Prostate gland (tissue), 2 donors: ENCODE data around the gene PURB. TPM values are rescaled to one million over a fixed set of nuclear protein-coding genes. Genes with fewer than 3 reads are reported as not detected.

Experiments used
- DNase-seq: peaks from one replicate; pipeline ENCODE4 v3.0.0-alpha.2; 2019; ENCODE audit warnings: low spot score
- H3K27ac ChIP-seq, 2 donors: fragments of 200-600 bp; sonication (generic); 2 replicates each; pipeline ENCODE4 v1.5.1; 2017 to 2019
- H3K27me3 ChIP-seq: fragments of 200-600 bp; sonication (generic); replicated peaks from 2 replicates; pipeline ENCODE4 v1.5.1; 2019; ENCODE audit not compliant: insufficient read depth
- H3K36me3 ChIP-seq, 2 donors: fragments of 200-600 bp; sonication (generic); 1 replicate in 1 of 2; 2 replicates in 1 of 2; pipeline versions ENCODE4 v1.5.1 to v1.8.1; 2017 to 2019
- H3K4me1 ChIP-seq: fragments of 200-600 bp; sonication (generic); replicated peaks from 2 replicates; pipeline ENCODE4 v1.5.1; 2019
- H3K4me3 ChIP-seq, 2 donors: fragments of 200-600 bp; sonication (generic); 2 replicates each; pipeline ENCODE4 v1.5.1; 2017 to 2019
- H3K9me3 ChIP-seq: fragments of 200-600 bp; sonication (generic); 2 replicates; pipeline ENCODE4 v1.5.1; 2017
- POLR2A ChIP-seq: fragments of 450-650 bp; IDR thresholded peaks from one replicate; pipeline ENCODE4 v1.6.1; 2016; ENCODE audit warnings: antibody characterized with exemption, mild to moderate bottlenecking
- POLR2AphosphoS5 ChIP-seq: sonication (generic); formaldehyde crosslinking; IDR thresholded peaks from one replicate; pipeline ENCODE4 v1.6.1; 2017; ENCODE audit warnings: antibody characterized with exemption
- WGBS: methylation state at CpG from one replicate; pipeline ENCODE4 v1.1.5; 2018; 5-methylcytosine and 5-hydroxymethylcytosine counted together
- intact Hi-C: fragments of 100-400 bp; cut with DNase I; formaldehyde crosslinking; loops from one replicate; pipeline ENCODE4 v1.14.2; 2022
- total RNA-seq, 2 donors: library from RNA; depleted of rRNA; stranded (reverse); fragments of >200 nt; gene quantifications; one replicate each; pipeline ENCODE4 v1.1.0, GENCODE V29; 2016
- TF ChIP-seq, protein P1 (sequence below), 4 experiments: fragments of 200-600 bp in 2 of 4; fragments of 450-650 bp in 2 of 4; sonication (generic) in 2 of 4; IDR thresholded peaks; 1 replicate in 3 of 4; 2 replicates in 1 of 4; pipeline ENCODE4 v1.5.1; 2016 to 2019; ENCODE audit warnings: antibody characterized with exemption in 4 of 4, mild to moderate bottlenecking in 2 of 4, moderate library complexity in 2 of 4

PURB gene
- total RNA-seq, 2 donors from 2014 or later, result 21.9 to 22.0 TPM

- intact Hi-C loops, result no loop called here
- Histone ChIP-seq H3K27ac (no peak overlapping the region), H3K4me1 (no peaks in the 10 kb centered on the region), H3K27me3 (no peaks in the 10 kb centered on the region), H3K36me3 (no peaks in the 10 kb centered on the region), H3K4me3 (no peak overlapping the region), H3K9me3 (no peaks in the 10 kb centered on the region)
- TF ChIP-seq POLR2AphosphoS5, result no peak
- TF ChIP-seq POLR2A, result no peak
- TF ChIP-seq, protein P1, sequence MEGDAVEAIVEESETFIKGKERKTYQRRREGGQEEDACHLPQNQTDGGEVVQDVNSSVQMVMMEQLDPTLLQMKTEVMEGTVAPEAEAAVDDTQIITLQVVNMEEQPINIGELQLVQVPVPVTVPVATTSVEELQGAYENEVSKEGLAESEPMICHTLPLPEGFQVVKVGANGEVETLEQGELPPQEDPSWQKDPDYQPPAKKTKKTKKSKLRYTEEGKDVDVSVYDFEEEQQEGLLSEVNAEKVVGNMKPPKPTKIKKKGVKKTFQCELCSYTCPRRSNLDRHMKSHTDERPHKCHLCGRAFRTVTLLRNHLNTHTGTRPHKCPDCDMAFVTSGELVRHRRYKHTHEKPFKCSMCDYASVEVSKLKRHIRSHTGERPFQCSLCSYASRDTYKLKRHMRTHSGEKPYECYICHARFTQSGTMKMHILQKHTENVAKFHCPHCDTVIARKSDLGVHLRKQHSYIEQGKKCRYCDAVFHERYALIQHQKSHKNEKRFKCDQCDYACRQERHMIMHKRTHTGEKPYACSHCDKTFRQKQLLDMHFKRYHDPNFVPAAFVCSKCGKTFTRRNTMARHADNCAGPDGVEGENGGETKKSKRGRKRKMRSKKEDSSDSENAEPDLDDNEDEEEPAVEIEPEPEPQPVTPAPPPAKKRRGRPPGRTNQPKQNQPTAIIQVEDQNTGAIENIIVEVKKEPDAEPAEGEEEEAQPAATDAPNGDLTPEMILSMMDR (IDR thresholded peaks at IDR 0.05), result no peak
- DNase-seq, result no peak
- WGBS, result 31% methylated on average over 7 of the region's 7 CpGs
These were observed 27.5 kb upstream of the PURB start for GRCh38 chr7:44912775-44913347.

DNA sequence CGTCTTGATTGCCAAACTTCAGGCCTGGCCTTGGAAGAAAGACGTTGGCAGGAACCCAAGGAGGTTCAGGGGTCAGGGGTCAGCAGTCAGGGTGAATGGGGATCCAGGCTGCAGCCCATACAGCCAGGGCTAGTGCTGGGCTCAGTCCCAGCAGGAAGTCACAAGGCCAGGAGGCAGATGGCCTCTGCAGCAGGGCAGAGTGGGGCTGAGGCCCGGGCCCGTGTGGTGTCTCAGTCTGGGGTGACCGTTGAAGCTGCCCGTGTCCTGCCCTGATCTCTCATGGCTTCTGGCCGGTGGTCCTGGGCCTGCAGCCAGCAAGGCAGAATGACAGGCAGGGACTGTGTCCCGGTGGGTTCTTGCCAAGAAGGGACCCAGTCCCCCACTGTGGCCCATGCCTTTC, 26.6 kb upstream of the PURB start:
- H3K27ac ChIP-seq, result no peak overlapping the region
- no peaks in the 10 kb centered on the region for H3K36me3 ChIP-seq
- no peaks in the 10 kb centered on the region for H3K27me3 ChIP-seq
- TF ChIP-seq POLR2AphosphoS5 (no peak), POLR2A (no peak)
- TF ChIP-seq, protein P1 (IDR thresholded peaks at IDR 0.05), result no peak
- H3K4me3 ChIP-seq, result no peak overlapping the region
- DNase-seq, result no peak
- no peaks in the 10 kb centered on the region for H3K9me3 ChIP-seq
- intact Hi-C loops, result no loop called here
- no peaks in the 10 kb centered on the region for H3K4me1 ChIP-seq
- WGBS, result 75% methylated on average over 8 of the region's 8 CpGs

- Histone ChIP-seq H3K27me3 (no peaks in the 10 kb centered on the region), H3K9me3 (no peaks in the 10 kb centered on the region), H3K4me3 (no peak overlapping the region), H3K36me3 (no peaks in the 10 kb centered on the region), H3K27ac (no peak overlapping the region), H3K4me1 (no peaks in the 10 kb centered on the region)
- WGBS, result 93% methylated on average over 8 of the region's 8 CpGs
- TF ChIP-seq POLR2AphosphoS5, result no peak
- TF ChIP-seq, protein P1 (IDR thresholded peaks at IDR 0.05), result no peak
- DNase-seq, result no peak
- intact Hi-C loops, result no loop called here
These were observed 24.5 kb upstream of the PURB start for GRCh38 chr7:44909596-44910389.

GRCh38 chr7:44906965-44907364, 21.6 kb upstream of the PURB start:
- DNase-seq, result no peak
- 90% methylated on average over 8 of the region's 8 CpGs for WGBS
- H3K27me3 ChIP-seq, result no peaks in the 10 kb centered on the region
- no peaks in the 10 kb centered on the region for H3K36me3 ChIP-seq
- TF ChIP-seq, protein P1 (IDR thresholded peaks at IDR 0.05), result no peak
- TF ChIP-seq POLR2AphosphoS5 (no peak), POLR2A (no peak)
- intact Hi-C loops, result no loop called here
- no peak overlapping the region for H3K4me3 ChIP-seq
- H3K9me3 ChIP-seq, result no peaks in the 10 kb centered on the region
- no peaks in the 10 kb centered on the region for H3K4me1 ChIP-seq
- no peak overlapping the region for H3K27ac ChIP-seq
